Iris pigment epithelial cell (primary cell): Measurements from ENCODE around the gene CEP112.

Experiments
- DNase-seq: peaks from one replicate; pipeline ENCODE4 v3.0.0-alpha.2; 2011; ENCODE audit warnings: low read depth

The CEP112 gene

DNA sequence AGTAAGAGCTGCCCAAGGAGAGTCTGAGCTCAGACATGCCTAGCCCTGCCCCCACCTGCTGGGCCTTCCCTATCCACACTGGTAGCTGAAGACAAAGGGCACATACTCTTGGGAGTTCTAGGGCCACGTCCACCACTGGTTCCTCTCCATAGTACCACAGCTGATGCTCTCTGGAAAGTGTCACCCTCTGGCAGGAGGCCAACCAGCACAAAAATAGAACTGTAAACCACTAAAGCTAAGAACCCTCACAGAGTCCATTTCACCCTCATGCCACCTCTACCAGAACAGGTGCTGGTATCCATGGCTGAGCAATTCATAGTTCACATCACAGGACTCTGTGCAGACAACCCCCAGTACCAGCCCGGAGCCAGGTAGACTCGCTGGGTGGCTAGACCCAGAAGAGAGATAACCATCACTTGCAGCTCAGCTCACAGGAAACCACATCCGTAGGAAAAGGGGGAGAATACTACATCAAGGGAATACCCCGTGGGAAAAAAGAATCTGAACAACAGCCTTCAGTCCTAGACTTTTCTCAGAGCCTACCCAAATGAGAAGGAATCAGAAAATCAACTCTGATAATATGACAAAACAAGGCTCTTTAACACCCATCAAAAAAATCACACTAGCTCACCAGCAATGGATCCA, 115.3 kb downstream of the CEP112 start:
- DNase-seq: peak; percentile 4

GRCh38 chr17:66073384-66073783, 118.5 kb downstream of the CEP112 start:
- DNase-seq: no peak

DNA sequence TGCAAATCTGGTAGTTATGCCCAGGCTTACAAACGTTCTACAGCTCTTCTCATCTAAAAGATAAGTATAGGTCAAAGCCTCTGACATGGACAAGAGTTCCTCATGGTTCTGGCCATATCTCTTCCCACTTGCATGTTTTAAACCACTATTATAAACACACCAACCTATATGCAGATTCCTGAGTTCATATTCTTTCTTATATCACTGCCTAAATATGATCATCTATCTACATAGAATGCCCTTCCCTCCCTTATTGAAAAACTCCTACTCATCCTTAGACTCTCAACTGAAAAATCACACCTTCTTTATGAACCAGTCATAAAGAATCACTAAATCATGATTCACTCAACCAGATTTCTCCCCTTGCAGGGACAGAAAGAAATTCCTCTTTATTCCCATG, 128.2 kb downstream of the CEP112 start:
- DNase-seq: no peak

- DNase-seq: no peak
These were observed 135.8 kb downstream of the CEP112 start for GRCh38 chr17:66056148-66056547.

DNA sequence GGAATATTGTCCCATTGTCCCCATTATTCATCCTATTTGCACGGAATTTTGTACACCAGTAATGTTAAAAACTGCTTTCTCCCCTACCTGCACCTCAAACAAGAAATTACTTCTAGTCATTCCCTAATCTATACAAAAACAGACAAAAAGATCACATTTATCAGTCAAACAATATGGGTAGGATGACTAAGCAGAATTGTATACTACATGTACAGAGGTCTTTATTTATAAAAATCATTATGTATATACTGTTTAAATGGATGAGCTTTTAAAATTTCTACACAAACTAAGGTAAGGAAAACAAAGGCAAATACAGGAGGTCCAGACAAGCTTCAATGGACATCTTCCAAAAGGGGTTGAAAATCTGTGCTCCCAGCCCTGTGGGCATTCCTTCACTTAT, 137.7 kb downstream of the CEP112 start:
- DNase-seq: no peak

DNA sequence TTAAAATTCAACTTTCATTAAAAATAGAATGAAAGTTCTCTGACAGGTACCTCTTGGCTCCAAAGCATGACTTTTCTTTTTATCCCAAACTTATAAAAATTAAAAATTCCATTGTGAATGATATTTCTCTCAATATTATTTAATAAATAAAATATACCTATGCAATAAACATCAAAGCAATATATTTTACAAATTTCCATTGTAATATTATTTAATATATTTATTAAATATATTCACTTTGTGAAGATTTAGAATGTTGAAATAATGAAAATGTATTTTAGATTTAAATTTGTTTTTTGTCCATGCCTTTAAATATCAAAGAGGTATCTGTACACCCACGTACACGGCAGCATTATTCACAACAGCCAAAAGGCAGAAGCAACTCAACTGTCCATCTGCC, 147.8 kb downstream of the CEP112 start:
- no peak for DNase-seq

- no peak for DNase-seq
These were observed 148.5 kb downstream of the CEP112 start for GRCh38 chr17:66043419-66043818.

DNA sequence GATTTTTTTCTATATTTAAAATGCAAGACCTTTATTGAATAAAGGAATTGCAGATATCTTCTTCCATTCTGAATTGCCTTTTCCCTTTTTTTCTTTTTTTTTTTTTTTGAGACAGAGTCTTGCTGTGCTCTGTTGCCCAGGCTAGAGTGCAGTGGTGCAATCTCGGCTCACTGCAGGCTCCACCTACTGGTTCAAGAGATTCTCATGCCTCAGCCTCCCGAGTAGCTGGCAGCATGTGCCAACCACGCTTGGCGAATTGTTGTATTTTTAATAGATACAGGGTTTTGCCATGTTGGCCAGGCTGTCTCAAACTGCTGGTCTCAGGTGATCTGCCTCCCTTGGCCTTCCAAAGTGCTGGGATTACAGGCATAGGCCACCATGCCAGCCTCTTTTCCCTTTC, 151.5 kb downstream of the CEP112 start:
- no peak for DNase-seq

GRCh38 chr17:66038125-66038524, 153.8 kb downstream of the CEP112 start:
- DNase-seq: no peak

DNA sequence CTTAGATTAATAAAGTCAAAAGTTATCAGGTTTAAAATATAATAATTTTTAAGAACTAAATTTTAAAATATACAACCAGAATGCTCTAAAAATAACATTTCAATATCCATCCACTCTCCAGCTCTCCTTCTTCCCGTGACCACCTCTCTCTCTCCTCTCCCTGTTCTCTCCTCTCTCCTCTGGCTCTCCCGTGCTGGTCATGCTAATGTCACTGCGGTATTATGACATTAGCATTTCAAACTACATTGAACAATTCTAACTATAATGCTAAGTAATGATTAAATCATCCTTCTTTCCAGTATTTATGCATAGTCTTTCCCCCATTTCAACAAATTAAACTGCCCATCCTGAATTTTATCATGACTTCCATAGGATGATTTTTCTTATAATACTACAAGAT, 154.7 kb downstream of the CEP112 start:
- DNase-seq: no peak

GRCh38 chr17:66032082-66032712, 159.7 kb downstream of the CEP112 start:
- no peak for DNase-seq

GRCh38 chr17:66025551-66025950, 166.4 kb downstream of the CEP112 start:
- peak; percentile 1 for DNase-seq

GRCh38 chr17:66021757-66022156, 170.2 kb downstream of the CEP112 start:
- no peak for DNase-seq

DNA sequence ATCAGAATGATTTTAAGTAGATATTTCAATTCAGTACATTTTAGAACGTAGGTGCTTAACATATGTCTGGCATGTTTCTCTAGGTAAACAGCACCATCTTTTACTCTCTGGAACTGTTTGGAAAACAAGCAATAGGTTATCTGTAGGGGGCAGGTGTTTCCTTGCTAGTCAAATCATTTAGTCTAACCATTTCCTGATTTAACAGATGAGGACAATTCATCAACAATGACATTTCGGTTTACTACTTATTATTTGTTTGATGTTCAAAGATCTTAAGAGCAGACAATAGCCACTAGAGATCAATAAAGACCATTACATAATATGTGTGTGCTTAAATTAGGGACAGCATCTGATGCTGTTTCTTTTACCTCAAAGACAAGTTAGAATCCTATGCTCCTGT, 173.1 kb downstream of the CEP112 start:
- no peak for DNase-seq

DNA sequence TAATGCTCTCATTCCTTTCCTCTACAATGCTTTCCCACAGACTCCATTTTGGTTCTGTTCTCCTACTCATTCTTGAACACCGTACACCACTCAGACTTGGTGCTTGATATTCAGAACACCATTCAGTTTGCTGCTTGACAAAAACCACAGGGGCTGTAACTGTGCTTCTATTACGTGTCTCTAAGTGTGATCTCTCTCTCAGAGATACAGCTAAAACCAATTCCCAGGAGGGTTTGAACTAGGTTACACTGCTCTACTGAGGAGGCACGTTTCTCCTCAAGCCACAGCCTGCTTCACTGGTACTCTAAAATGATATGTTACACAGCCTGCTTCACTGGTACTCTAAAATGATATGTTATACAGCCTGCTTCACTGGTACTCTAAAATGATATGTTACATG, 175.7 kb downstream of the CEP112 start:
- DNase-seq: no peak

- DNase-seq: no peak
These were observed 183.3 kb downstream of the CEP112 start for GRCh38 chr17:66008680-66009079.

DNA sequence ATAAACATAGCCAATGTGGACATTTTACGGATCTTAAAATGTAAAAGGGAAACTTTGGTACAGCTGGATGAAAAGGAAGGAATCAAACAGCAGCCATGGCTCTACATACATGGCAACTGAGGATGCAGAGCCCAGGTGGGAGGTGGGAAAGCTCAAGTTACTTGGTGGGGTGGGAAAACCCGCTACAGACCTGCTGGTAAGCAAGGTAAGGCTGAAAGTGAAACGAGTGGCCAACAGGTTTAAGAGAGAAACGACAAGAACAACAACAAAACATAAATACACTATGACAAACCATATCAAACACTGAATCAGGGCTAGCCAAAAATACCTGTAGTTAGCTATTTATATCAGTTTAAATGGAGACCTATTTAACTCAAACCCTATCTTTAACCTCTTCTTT, 185.3 kb downstream of the CEP112 start:
- no peak for DNase-seq

DNA sequence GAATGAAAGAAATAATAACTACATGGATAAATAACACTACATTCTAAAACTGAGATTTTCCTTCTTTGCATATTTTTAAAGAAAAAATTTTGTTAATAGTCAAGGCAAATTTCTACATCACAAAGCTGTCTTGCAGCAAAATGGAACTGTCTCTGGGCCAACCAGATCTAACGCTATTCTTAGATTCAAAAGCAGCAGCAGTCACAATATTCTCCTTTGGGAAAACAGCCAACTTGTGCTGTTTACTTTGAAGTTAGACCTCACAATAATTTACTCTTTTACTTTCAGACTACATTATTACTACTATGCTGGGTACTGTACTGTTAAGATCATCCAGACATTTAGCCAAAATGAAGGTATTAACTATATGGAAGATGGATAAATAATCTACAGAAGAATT, 189.1 kb downstream of the CEP112 start:
- DNase-seq: peak; percentile 24

DNA sequence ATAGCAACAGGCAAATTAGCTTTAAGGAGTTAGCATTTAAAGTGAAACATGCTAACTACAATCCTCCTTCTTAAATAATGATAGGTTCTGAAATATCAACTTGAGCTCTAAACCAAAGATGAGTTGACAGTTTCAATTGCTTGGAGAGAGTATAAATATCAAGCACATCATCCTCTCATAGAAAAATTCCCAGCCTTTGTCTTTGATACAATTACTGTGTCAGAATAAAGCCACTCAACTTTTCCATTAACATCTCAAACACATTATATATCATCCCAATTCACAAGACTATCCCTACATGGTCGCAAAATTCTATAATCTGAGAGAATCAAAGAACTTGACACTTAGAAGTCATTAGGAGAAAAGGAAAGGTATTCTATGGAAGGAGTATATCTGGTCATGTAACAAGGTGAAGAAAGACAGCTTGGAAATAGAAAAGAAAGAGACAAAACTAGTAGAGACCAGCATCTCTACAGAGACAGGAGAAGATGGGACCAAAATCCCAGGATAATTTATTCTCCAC, 189.8 kb downstream of the CEP112 start:
- DNase-seq: no peak

DNA sequence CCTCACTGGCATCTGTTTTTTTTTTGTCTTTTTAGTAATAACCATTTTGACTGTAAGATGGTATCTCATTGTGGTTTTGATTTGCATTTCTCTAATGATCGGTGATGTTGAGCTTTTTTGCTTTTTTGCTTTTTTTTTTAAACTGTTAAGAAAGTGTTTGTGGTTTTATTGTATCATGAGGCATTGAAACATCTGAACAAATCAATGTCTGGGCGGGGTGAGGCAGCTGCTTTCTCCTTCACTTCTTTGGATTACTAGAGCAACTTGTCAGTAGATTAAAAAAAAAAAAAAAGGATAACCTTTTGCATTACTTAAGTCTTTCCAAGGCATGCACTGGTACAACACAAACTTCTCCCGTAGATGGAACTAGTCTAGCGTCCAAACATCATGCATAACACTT, 191.7 kb downstream of the CEP112 start:
- no peak for DNase-seq

GRCh38 chr17:65998675-65999074, 193.3 kb downstream of the CEP112 start:
- no peak for DNase-seq

DNA sequence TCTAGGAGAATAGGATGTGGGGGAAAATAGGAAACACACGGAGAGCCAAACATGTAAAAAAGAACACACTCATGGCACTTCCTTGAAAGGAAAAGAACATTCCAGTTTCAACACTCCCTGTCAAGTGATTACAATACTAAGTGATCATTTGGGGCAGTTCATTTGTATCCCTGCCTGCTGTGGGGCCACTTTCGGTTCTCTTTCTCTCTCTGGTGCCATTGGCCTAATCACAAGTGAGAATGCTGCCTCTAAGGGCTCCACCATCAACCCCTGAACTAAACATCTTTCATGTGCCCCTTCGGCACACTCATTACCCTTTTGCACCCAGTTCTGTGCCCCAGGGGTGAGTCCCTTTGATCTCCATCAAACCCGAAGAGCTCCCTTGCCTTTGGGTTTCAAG, 197.3 kb downstream of the CEP112 start:
- DNase-seq: no peak

GRCh38 chr17:65994114-65994513, 197.8 kb downstream of the CEP112 start:
- no peak for DNase-seq

DNA sequence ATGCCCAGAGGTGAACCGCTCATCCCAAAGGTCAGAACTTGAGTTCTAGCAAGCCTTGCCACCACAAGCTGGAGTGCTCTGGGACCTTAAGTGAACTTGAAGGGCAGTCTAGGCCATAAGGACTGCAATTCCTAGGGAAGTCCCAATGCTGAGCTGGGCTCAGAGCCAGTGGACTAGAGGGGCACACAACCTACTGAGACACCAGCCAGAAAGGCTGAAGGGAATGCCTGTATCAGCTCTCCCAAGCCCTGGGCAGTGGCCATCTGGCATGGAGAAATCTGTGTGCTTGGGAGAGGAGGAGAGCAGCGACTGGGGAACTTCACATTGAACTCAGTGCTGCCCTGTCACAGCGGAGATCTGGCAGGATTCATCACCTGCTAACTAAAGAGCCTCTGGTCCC, 201.3 kb downstream of the CEP112 start:
- no peak for DNase-seq
